GM19025 (cell line): ENCODE results near the gene MIER3.
A peak's percentile ranks its signal among the peaks of the same experiment; 100 is the strongest.
"Not testable (repeated sequence)": the region's sequence is repeated elsewhere in the genome, so short reads cannot be mapped to it uniquely, and the experiment has no call there.

ENCODE experiments used
- ATAC-seq: cut with Tn5 transposase; IDR thresholded peaks from one replicate; pipeline ENCODE4 v1.9.1; 2021; ENCODE audit warnings: mild to moderate bottlenecking, low read depth, moderate library complexity; ENCODE audit not compliant: unreplicated experiment

The MIER3 gene

GRCh38 chr5:56951946-56952691 is at the start of gene MIER3:
TSS of gene MIER3 (minus strand) at chr5:56952123. CDS start at chr5:56952102, 21 bp downstream.
- peak; percentile 95 for ATAC-seq

- no peak for ATAC-seq
Measured at GRCh38 chr5:56995596-56995995, 43.7 kb upstream of the MIER3 start.

- ATAC-seq, result no peak
Measured at GRCh38 chr5:56993241-56993640, 41.3 kb upstream of the MIER3 start.

- ATAC-seq, result no peak
Measured at GRCh38 chr5:56989676-56990075, 37.8 kb upstream of the MIER3 start.

GRCh38 chr5:56988490-56988889 is 36.6 kb upstream of the MIER3 start:
- no peak for ATAC-seq

- ATAC-seq, result no peak
Measured at GRCh38 chr5:56987171-56987570, 35.2 kb upstream of the MIER3 start.

GRCh38 chr5:56986626-56986947 is 34.7 kb upstream of the MIER3 start:
- no peak for ATAC-seq

- no peak for ATAC-seq
Measured at GRCh38 chr5:56985936-56986625, 34.2 kb upstream of the MIER3 start.

GRCh38 chr5:56984445-56984844 is 32.5 kb upstream of the MIER3 start:
- no peak for ATAC-seq

GRCh38 chr5:56983593-56984361 is 31.9 kb upstream of the MIER3 start:
- peak; percentile 55 for ATAC-seq

- no peak for ATAC-seq
Measured at GRCh38 chr5:56981548-56982315, 29.8 kb upstream of the MIER3 start.

- no peak for ATAC-seq
Measured at GRCh38 chr5:56979968-56980367, 28.0 kb upstream of the MIER3 start.

- not testable (repeated sequence) for ATAC-seq
Measured at GRCh38 chr5:56979526-56979925, 27.6 kb upstream of the MIER3 start.

- no peak for ATAC-seq
Measured at GRCh38 chr5:56977822-56978221, 25.9 kb upstream of the MIER3 start.

- ATAC-seq, result no peak
Measured at GRCh38 chr5:56977021-56977420, 25.1 kb upstream of the MIER3 start.

- ATAC-seq, result no peak
Measured at GRCh38 chr5:56974241-56974640, 22.3 kb upstream of the MIER3 start.

GRCh38 chr5:56973473-56973872 is 21.6 kb upstream of the MIER3 start:
- ATAC-seq, result no peak

GRCh38 chr5:56971275-56971674 is 19.4 kb upstream of the MIER3 start:
- no peak for ATAC-seq

GRCh38 chr5:56964173-56964572 is 12.2 kb upstream of the MIER3 start:
- ATAC-seq, result no peak

GRCh38 chr5:56963246-56963645 is 11.3 kb upstream of the MIER3 start:
- ATAC-seq, result no peak

- ATAC-seq, result no peak
Measured at GRCh38 chr5:56962286-56962685, 10.4 kb upstream of the MIER3 start.
